ENCODE results near the gene CNTN3. TPM values are rescaled to one million over a fixed set of nuclear protein-coding genes. Genes with fewer than 3 reads are reported as not detected.

Gene CNTN3
- total and polyA plus RNA-seq, 2 donors from 2014 or later, result 3.8 TPM

- no peak for FAIRE-seq
- TF ChIP-seq CTCF (IDR thresholded peaks at IDR 0.05; ENCODE audit: borderline replicate concordance, extremely low read depth, insufficient read depth), result no peak
Observed at GRCh38 chr3:74582982-74583381, 31.5 kb downstream of the CNTN3 start.

GRCh38 chr3:74575857-74576256 is 38.6 kb downstream of the CNTN3 start:
- TF ChIP-seq CTCF (IDR thresholded peaks at IDR 0.05; ENCODE audit: borderline replicate concordance, extremely low read depth, insufficient read depth), result no peak
- intact Hi-C loops (cut with DNase I), result no loop called here
- Histone ChIP-seq H3K9ac (ENCODE audit: low read length in 3 of 3) (no peak overlapping the region), H3K27me3 (ENCODE audit: control insufficient read depth, insufficient read depth, low read length) (no peaks in the 10 kb centered on the region), H3K36me3 (ENCODE audit: control insufficient read depth in 2 of 3, insufficient read depth in 3 of 3, low read length in 3 of 3) (no peaks in the 10 kb centered on the region), H3K9me3 (ENCODE audit: control insufficient read depth in 2 of 3, insufficient read depth in 1 of 3, low read length in 3 of 3) (no peaks in the 10 kb centered on the region), H3K27ac (ENCODE audit: low read depth in 2 of 2, low read length in 2 of 2) (no peak overlapping the region), H3K4me1 (ENCODE audit: control insufficient read depth in 2 of 3, insufficient read depth in 2 of 3, low read depth in 1 of 3, low read length in 3 of 3) (no peaks in the 10 kb centered on the region), H3K4me3 (ENCODE audit: low read length in 3 of 3) (no peak overlapping the region)
- DNase-seq (no peak), FAIRE-seq (no peak)

More at GRCh38 chr3:74582982-74583381, 31.5 kb downstream of the CNTN3 start:
- H3K4me1 ChIP-seq (ENCODE audit: control insufficient read depth in 2 of 3, insufficient read depth in 2 of 3, low read depth in 1 of 3, low read length in 3 of 3), result no peaks in the 10 kb centered on the region
- no peak for DNase-seq
- H3K27me3 ChIP-seq (ENCODE audit: control insufficient read depth, insufficient read depth, low read length), result no peaks in the 10 kb centered on the region
- H3K9ac ChIP-seq (ENCODE audit: low read length in 3 of 3), result no peak overlapping the region
- no peaks in the 10 kb centered on the region for H3K36me3 ChIP-seq (ENCODE audit: control insufficient read depth in 2 of 3, insufficient read depth in 3 of 3, low read length in 3 of 3)
- no peaks in the 10 kb centered on the region for H3K9me3 ChIP-seq (ENCODE audit: control insufficient read depth in 2 of 3, insufficient read depth in 1 of 3, low read length in 3 of 3)
- H3K27ac ChIP-seq (ENCODE audit: low read depth in 2 of 2, low read length in 2 of 2), result no peak overlapping the region
- H3K4me3 ChIP-seq (ENCODE audit: low read length in 3 of 3), result no peak overlapping the region
- intact Hi-C loops (cut with DNase I), result no loop called here

- no peak for DNase-seq
- TF ChIP-seq CTCF (IDR thresholded peaks at IDR 0.05; ENCODE audit: borderline replicate concordance, extremely low read depth, insufficient read depth), result no peak
- FAIRE-seq, result no peak
Observed at GRCh38 chr3:74571118-74571517, 43.3 kb downstream of the CNTN3 start.

More at GRCh38 chr3:74571118-74571517, 43.3 kb downstream of the CNTN3 start:
- Histone ChIP-seq H3K36me3 (ENCODE audit: control insufficient read depth in 2 of 3, insufficient read depth in 3 of 3, low read length in 3 of 3) (no peaks in the 10 kb centered on the region), H3K9ac (ENCODE audit: low read length in 3 of 3) (no peak overlapping the region), H3K27me3 (ENCODE audit: control insufficient read depth, insufficient read depth, low read length) (no peaks in the 10 kb centered on the region), H3K27ac (ENCODE audit: low read depth in 2 of 2, low read length in 2 of 2) (no peak overlapping the region), H3K4me3 (ENCODE audit: low read length in 3 of 3) (no peak overlapping the region), H3K9me3 (ENCODE audit: control insufficient read depth in 2 of 3, insufficient read depth in 1 of 3, low read length in 3 of 3) (peaks cover 0 to 9% (median 0%) of the 10 kb centered on the region in 3 donors), H3K4me1 (ENCODE audit: control insufficient read depth in 2 of 3, insufficient read depth in 2 of 3, low read depth in 1 of 3, low read length in 3 of 3) (no peaks in the 10 kb centered on the region)
- intact Hi-C loops (cut with DNase I), result no loop called here

Measured in kidney (tissue), 14 donors.